Inferior parietal cortex (tissue), 1 donor: ENCODE results near the gene UCP1.
A peak's percentile ranks its signal among the peaks of the same experiment; 100 is the strongest.
"Not testable (repeated sequence)": the region's sequence is repeated elsewhere in the genome, so short reads cannot be mapped to it uniquely, and the experiment has no call there.

Source experiments
- DNase-seq: peaks from one replicate; pipeline ENCODE4 v3.0.0-alpha.2; 2016; ENCODE audit errors: extremely low spot score

Gene UCP1

GRCh38 chr4:140533951-140534480 lies 34.7 kb downstream of the UCP1 start:
- no peak for DNase-seq

DNA sequence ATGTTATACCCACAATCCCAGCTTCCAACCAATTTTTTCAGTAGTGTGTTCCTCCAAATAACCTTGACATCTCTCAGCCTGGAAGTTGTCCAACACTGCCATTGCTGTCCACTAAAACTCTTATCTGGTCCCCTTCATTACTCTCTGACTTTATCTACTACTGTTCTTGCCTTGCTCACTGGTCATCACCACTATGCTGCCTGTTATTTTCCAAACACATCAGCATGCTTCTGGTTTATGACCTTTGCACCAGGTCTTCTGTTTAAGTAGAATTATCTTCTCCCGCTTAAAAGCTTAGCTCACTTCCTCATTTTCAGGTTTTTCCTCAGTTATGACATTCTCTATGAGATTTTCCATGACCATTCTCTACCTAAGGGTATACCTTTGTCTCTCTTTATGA lies 39.3 kb downstream of the UCP1 start:
- no peak for DNase-seq

DNA sequence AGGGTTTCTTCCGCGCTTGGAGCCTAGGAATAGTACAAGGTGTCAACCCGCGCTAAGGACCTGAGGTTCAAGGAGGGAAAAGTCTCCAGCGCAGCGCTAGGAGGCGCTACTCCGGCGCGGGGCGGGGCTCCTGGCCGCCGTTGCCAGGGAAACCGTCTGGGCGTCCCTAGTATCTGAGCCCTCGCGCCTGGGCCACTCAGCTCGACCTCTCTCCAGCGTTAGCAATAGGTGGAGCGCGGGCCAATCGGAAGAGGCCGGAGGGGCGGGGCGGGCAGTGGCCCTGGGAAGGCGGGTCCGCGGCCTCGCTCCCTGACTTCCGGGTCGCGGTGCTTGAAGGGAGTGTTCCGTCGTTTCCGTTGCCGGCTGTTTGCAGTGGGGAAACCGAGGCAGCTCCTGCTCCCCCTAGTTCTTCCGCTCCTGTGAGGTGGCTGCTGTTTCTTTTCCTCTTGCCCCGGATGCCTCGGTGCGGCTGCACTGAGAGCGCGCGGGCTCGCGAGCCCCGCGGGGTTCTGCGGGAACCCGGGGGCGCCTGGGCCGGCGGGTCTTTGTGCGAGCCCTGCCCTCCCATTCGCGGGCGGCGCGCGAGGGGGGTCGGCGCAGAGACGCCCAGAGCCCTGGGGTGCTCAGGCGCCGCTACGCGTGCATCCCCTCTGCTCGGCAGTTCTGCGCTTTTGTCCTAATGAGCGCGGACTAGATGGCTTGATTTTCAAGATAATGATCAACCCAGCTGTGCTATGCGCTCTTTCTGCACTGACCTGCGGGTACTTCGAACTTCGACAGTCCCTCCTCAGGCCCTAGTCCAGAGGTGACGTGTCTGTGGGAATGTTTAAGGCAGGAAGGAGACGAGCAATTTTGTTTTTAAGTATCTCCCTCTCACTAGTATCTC lies 44.7 kb downstream of the UCP1 start, which contains the start of gene ELMOD2:
Gene ELMOD2, plus strand, starts transcription at position 312 of the 886 bp plus-strand sequence. CDS start 1,261 bp downstream, outside the sequence.
- peak; percentile 95 for DNase-seq

GRCh38 chr4:140523370-140523856 lies 45.3 kb downstream of the UCP1 start:
- no peak for DNase-seq

GRCh38 chr4:140515423-140515822 lies 53.3 kb downstream of the UCP1 start:
- DNase-seq = no peak

DNA sequence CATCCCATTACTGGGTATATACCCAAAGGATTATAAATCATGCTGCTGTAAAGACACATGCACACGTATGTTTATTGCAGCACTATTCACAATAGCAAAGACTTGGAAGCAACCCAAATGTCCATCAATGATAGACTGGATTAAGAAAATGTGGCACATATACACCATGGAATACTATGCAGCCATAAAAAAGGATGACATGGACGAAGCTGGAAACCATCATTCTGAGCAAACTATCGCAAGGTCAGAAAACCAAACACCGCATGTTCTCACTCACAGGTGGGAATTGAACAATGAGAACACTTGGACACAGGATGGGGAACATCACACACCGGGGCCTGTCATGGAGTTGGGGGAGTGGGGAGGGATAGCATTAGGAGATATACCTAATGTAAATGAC lies 55.0 kb downstream of the UCP1 start:
- DNase-seq = not testable (repeated sequence)
